SU-DHL-6 (cell line): ENCODE measurements around the gene KCNH4.

ENCODE experiments used
- EZH2phosphoT487 ChIP-seq: fragments of 200-600 bp; sonication (generic), shearing (Covaris generic); conservative IDR thresholded peaks from 2 replicates; pipeline ENCODE4 v1.6.1; 2018; ENCODE audit warnings: mild to moderate bottlenecking, antibody characterized with exemption, low read length, moderate library complexity, mixed read lengths
- TF ChIP-seq, protein P1 (sequence below): fragments of 200-600 bp; sonication (generic); IDR thresholded peaks from one replicate; pipeline ENCODE4 v1.5.1; 2017; ENCODE audit warnings: antibody characterized with exemption, mild to moderate bottlenecking, low read length, moderate library complexity; ENCODE audit not compliant: insufficient read depth, poor library complexity, severe bottlenecking

DNA sequence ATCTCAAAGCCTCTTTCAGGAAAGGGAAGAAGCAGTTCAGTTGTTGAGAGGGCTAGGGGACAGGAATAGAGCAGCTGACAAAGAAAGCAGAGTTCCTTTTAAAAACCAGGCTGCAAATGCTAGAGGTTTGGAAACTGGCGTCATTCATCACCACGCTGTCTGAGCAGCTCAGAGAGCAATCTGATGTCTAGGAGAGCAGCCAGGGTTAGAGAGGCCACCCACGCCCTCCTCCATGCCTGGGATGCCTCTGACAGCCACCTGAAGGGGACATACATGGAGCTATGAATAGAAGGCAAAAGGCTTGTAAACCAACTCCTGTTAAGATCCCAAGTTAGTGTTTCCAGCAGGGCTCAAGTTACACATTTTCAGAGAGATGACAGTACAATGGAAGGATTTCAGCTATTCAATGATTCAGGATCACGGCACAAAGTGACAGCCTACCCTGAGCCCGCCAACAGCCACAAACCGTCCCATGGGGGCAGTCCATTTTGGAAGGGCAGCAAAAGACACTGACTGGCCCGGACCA, 38.5 kb downstream of the KCNH4 start:
- TF ChIP-seq, protein P1, sequence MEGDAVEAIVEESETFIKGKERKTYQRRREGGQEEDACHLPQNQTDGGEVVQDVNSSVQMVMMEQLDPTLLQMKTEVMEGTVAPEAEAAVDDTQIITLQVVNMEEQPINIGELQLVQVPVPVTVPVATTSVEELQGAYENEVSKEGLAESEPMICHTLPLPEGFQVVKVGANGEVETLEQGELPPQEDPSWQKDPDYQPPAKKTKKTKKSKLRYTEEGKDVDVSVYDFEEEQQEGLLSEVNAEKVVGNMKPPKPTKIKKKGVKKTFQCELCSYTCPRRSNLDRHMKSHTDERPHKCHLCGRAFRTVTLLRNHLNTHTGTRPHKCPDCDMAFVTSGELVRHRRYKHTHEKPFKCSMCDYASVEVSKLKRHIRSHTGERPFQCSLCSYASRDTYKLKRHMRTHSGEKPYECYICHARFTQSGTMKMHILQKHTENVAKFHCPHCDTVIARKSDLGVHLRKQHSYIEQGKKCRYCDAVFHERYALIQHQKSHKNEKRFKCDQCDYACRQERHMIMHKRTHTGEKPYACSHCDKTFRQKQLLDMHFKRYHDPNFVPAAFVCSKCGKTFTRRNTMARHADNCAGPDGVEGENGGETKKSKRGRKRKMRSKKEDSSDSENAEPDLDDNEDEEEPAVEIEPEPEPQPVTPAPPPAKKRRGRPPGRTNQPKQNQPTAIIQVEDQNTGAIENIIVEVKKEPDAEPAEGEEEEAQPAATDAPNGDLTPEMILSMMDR = no peak
- TF ChIP-seq EZH2phosphoT487 = no peak
